DND-41 (cell line): ENCODE results near the gene NBR1.

ENCODE experiments used
- ATAC-seq: fragments of 200-7000 bp; cut with Tn5 transposase; 3 replicates; pipeline ENCODE4 v1.9.1; 2021; ENCODE audit warnings: low read depth; ENCODE audit not compliant: insufficient read depth
- DNase-seq: peaks from one replicate; pipeline ENCODE4 v3.0.0-alpha.2; 2020
- H2AFZ ChIP-seq: 2 replicates; pipeline ENCODE4 v1.6.0; 2012; ENCODE audit warnings: low read depth, low read length
- H3K27ac ChIP-seq: 2 replicates; pipeline ENCODE4 v1.5.1; 2012; ENCODE audit warnings: low read length, inconsistent platforms
- H3K27me3 ChIP-seq: fragments of 200-600 bp; sonication (generic); 2 replicates; pipeline ENCODE4 v1.6.0; 2012; ENCODE audit warnings: low read length, mild to moderate bottlenecking, inconsistent platforms; ENCODE audit not compliant: insufficient read depth, poor library complexity
- H3K36me3 ChIP-seq: 2 replicates; pipeline ENCODE4 v1.5.1; 2012; ENCODE audit warnings: low read length, inconsistent platforms; ENCODE audit not compliant: insufficient read depth
- H3K4me1 ChIP-seq: 2 replicates; pipeline ENCODE4 v1.5.1; 2012; ENCODE audit warnings: mild to moderate bottlenecking, low read length; ENCODE audit not compliant: insufficient read depth
- H3K4me2 ChIP-seq: 2 replicates; pipeline ENCODE4 v1.6.0; 2012; ENCODE audit warnings: mild to moderate bottlenecking, moderate library complexity, low read length, inconsistent platforms; ENCODE audit not compliant: insufficient read depth
- H3K4me3 ChIP-seq, 2 experiments: fragments of 200-600 bp in 1 of 2; shearing (Covaris generic) in 1 of 2; 2 replicates each; pipeline ENCODE4 v1.5.1; 2012 to 2016; ENCODE audit warnings: inconsistent platforms in 2 of 2, low read length in 2 of 2, mild to moderate bottlenecking in 2 of 2, low read depth in 1 of 2, moderate library complexity in 1 of 2
- H3K79me2 ChIP-seq: 2 replicates; pipeline ENCODE4 v1.6.0; 2012; ENCODE audit warnings: low read length, inconsistent platforms; ENCODE audit not compliant: insufficient read depth
- H3K9ac ChIP-seq: 2 replicates; pipeline ENCODE4 v1.6.0; 2012; ENCODE audit warnings: low read depth, mild to moderate bottlenecking, inconsistent platforms, low read length, moderate library complexity
- H3K9me3 ChIP-seq: 2 replicates; pipeline ENCODE4 v1.5.1; 2012; ENCODE audit warnings: low read length, moderate library complexity, mild to moderate bottlenecking, inconsistent platforms; ENCODE audit not compliant: insufficient read depth, severe bottlenecking
- H4K20me1 ChIP-seq: 2 replicates; pipeline ENCODE4 v1.6.0; 2012; ENCODE audit warnings: low read length; ENCODE audit not compliant: insufficient read depth
- CTCF ChIP-seq: IDR thresholded peaks from 2 replicates; pipeline ENCODE4 v1.5.1; 2012; ENCODE audit warnings: borderline replicate concordance, low read length, moderate library complexity, mild to moderate bottlenecking; ENCODE audit not compliant: poor library complexity, severe bottlenecking; ENCODE audit errors: extremely low read depth
- EZH2 ChIP-seq: IDR thresholded peaks from 3 replicates; pipeline ENCODE4 v1.6.1; 2012; ENCODE audit warnings: borderline replicate concordance, low read depth, mild to moderate bottlenecking, moderate library complexity, low read length, inconsistent platforms; ENCODE audit not compliant: severe bottlenecking

NBR1 gene

GRCh38 chr17:43211480-43212402 is 40.7 kb downstream of the NBR1 start, which contains the start of gene TMEM106A:
TMEM106A (plus strand) TSS chr17:43211875; CDS start chr17:43213042, 1,167 bp downstream.
- Histone ChIP-seq H4K20me1 (no peaks in the 10 kb centered on the region), H3K27me3 (no peaks in the 10 kb centered on the region), H3K4me3 (peak within 1 kb of the TSS; percentile 52 to 80; a peak in 3 of 4 replicates), H2AFZ (peak within 1 kb of the TSS; percentile 91), H3K4me1 (peaks cover 34% of the 10 kb centered on the region), H3K36me3 (peaks cover 31% of the 10 kb centered on the region), H3K27ac (peak within 1 kb of the TSS; percentile 87), H3K79me2 (peaks cover 7% of the 10 kb centered on the region), H3K4me2 (peak within 1 kb of the TSS; percentile 88), H3K9me3 (no peaks in the 10 kb centered on the region), H3K9ac (peak within 1 kb of the TSS; percentile 78)
- TF ChIP-seq EZH2 = no peak
- TF ChIP-seq CTCF = peak; percentile 57
- ATAC-seq (peak; percentile 89), DNase-seq (peak; percentile 82)

- peak overlapping the region; percentile 80 for H3K27ac ChIP-seq
- ATAC-seq (peak; percentile 59), DNase-seq (peak; percentile 60)
- no peaks in the 10 kb centered on the region for H4K20me1 ChIP-seq
- no peaks in the 10 kb centered on the region for H3K27me3 ChIP-seq
- H2AFZ ChIP-seq = peak overlapping the region; percentile 91; the same call in 1 of the 2 replicates
- peaks cover 7% of the 10 kb centered on the region for H3K79me2 ChIP-seq
- TF ChIP-seq EZH2 (no peak), CTCF (no peak)
- peaks cover 34% of the 10 kb centered on the region for H3K4me1 ChIP-seq
- H3K4me2 ChIP-seq = peak overlapping the region; percentile 88
- H3K36me3 ChIP-seq = peaks cover 29% of the 10 kb centered on the region
- no peaks in the 10 kb centered on the region for H3K9me3 ChIP-seq
- H3K9ac ChIP-seq = peak overlapping the region; percentile 78
- peak overlapping the region; percentile 48 to 80; a peak in 3 of 4 replicates for H3K4me3 ChIP-seq
Observed at GRCh38 chr17:43212641-43213490, 41.9 kb downstream of the NBR1 start.

GRCh38 chr17:43213545-43213944 is 42.5 kb downstream of the NBR1 start:
- Histone ChIP-seq H3K9me3 (no peaks in the 10 kb centered on the region), H3K9ac (peak overlapping the region; percentile 78; the same call in 1 of the 2 replicates), H3K27me3 (no peaks in the 10 kb centered on the region), H3K4me3 (0 out of 4 replicates have a peak overlapping the region, but pooled peaks of 1 of the 2 experiments have one; percentile 80), H3K79me2 (peaks cover 7% of the 10 kb centered on the region), H2AFZ (no peak overlapping the region), H3K4me2 (peak overlapping the region; percentile 88), H3K4me1 (peaks cover 34% of the 10 kb centered on the region), H3K27ac (peak overlapping the region; percentile 80), H4K20me1 (no peaks in the 10 kb centered on the region), H3K36me3 (peaks cover 22% of the 10 kb centered on the region)
- ATAC-seq = no peak
- no peak for DNase-seq
- no peak for TF ChIP-seq EZH2
- TF ChIP-seq CTCF = no peak
